ENCODE results near the gene CEP20.

DNA sequence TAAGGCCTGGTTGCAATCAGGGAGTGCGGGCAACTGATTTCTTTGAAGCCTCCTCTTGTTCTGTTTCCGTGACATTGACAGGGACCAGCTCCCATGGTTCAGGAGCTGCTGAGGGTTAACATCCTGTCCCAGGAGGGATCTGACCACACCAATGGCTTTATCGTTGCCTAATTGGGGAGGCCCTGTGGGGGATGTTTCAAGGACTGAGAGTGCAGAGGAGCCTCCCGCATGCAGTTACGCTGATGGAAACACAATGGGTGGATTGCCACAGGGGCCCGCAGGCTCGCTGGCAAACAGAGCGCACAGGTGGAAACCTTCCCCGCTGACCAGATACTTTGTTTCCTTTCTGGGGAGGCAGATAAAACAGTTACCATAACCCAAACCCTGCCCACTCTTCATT is 37.2 kb upstream of the CEP20 start:
- no peak for TF ChIP-seq EZH2 (IDR thresholded peaks at IDR 0.05; ENCODE audit: borderline replicate concordance, control insufficient read depth, low read depth, low read length)
- TF ChIP-seq, protein P1, sequence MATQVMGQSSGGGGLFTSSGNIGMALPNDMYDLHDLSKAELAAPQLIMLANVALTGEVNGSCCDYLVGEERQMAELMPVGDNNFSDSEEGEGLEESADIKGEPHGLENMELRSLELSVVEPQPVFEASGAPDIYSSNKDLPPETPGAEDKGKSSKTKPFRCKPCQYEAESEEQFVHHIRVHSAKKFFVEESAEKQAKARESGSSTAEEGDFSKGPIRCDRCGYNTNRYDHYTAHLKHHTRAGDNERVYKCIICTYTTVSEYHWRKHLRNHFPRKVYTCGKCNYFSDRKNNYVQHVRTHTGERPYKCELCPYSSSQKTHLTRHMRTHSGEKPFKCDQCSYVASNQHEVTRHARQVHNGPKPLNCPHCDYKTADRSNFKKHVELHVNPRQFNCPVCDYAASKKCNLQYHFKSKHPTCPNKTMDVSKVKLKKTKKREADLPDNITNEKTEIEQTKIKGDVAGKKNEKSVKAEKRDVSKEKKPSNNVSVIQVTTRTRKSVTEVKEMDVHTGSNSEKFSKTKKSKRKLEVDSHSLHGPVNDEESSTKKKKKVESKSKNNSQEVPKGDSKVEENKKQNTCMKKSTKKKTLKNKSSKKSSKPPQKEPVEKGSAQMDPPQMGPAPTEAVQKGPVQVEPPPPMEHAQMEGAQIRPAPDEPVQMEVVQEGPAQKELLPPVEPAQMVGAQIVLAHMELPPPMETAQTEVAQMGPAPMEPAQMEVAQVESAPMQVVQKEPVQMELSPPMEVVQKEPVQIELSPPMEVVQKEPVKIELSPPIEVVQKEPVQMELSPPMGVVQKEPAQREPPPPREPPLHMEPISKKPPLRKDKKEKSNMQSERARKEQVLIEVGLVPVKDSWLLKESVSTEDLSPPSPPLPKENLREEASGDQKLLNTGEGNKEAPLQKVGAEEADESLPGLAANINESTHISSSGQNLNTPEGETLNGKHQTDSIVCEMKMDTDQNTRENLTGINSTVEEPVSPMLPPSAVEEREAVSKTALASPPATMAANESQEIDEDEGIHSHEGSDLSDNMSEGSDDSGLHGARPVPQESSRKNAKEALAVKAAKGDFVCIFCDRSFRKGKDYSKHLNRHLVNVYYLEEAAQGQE (IDR thresholded peaks at IDR 0.05; ENCODE audit: low read depth, low read length) = no peak
- TF ChIP-seq SP1 (IDR thresholded peaks at IDR 0.05; ENCODE audit: low read depth, low read length) = no peak
- TF ChIP-seq, protein P2, sequence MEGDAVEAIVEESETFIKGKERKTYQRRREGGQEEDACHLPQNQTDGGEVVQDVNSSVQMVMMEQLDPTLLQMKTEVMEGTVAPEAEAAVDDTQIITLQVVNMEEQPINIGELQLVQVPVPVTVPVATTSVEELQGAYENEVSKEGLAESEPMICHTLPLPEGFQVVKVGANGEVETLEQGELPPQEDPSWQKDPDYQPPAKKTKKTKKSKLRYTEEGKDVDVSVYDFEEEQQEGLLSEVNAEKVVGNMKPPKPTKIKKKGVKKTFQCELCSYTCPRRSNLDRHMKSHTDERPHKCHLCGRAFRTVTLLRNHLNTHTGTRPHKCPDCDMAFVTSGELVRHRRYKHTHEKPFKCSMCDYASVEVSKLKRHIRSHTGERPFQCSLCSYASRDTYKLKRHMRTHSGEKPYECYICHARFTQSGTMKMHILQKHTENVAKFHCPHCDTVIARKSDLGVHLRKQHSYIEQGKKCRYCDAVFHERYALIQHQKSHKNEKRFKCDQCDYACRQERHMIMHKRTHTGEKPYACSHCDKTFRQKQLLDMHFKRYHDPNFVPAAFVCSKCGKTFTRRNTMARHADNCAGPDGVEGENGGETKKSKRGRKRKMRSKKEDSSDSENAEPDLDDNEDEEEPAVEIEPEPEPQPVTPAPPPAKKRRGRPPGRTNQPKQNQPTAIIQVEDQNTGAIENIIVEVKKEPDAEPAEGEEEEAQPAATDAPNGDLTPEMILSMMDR (IDR thresholded peaks at IDR 0.05 in 2 of 3, conservative IDR thresholded peaks at IDR 0.05 in 1 of 3; ENCODE audit: control insufficient read depth in 2 of 3, extremely low read depth in 1 of 3, insufficient read depth in 1 of 3, low read depth in 3 of 3, low read length in 3 of 3) = no peak
- TF ChIP-seq YY1 (IDR thresholded peaks at IDR 0.05; ENCODE audit: low read depth, low read length) = no peak
- TF ChIP-seq RAD21 (IDR thresholded peaks at IDR 0.05; ENCODE audit: insufficient read depth, low read depth, low read length) = no peak
